K562 (cell line): ENCODE results near the gene WDR20. TPM values are rescaled to one million over a fixed set of nuclear protein-coding genes. Genes with fewer than 3 reads are reported as not detected.
A peak's percentile ranks its signal among the peaks of the same experiment; 100 is the strongest.

Experiments used
- ATAC-seq: fragments of 200-7000 bp; cut with Tn5 transposase; 3 replicates; pipeline ENCODE4 v1.9.1; 2020; ENCODE audit warnings: moderate library complexity
- BruUV-seq: library from RNA; stranded (reverse); fragments of 400-500 nt; replicated peaks from 2 replicates; lab custom pipeline; 2021; lab: Mats Ljungman, UMichigan
- CTCF ChIA-PET: fragments of 300-600 bp; formaldehyde crosslinking; extraction: SDS; loops from one replicate; lab custom pipeline; 2021; ENCODE audit warnings: low intra/inter-chr PET ratio; lab: Yijun Ruan, JAX
- POLR2A ChIA-PET: fragments of 300-600, 350-650 bp; sonication (Branson Sonifier 250); formaldehyde crosslinking; extraction: SDS; loops from one replicate; lab custom pipeline; 2021; ENCODE audit warnings: antibody characterized with exemption, inconsistent platforms; lab: Yijun Ruan, JAX
- DNase-seq, 4 experiments: peaks; one replicate each; pipeline versions ENCODE4 v3.0.0 to v3.0.0-alpha.2; 2011 to 2018; ENCODE audit warnings: low spot score in 3 of 4, mixed read lengths in 3 of 4; ENCODE audit errors: extremely low read depth in 1 of 4
- FAIRE-seq: peaks from 2 replicates; lab custom pipeline; 2011; peaks lifted over from hg19 to GRCh38; lab: Jason Lieb, UNC
- H2AFZ ChIP-seq: 2 replicates; pipeline ENCODE4 v1.6.0; 2011; ENCODE audit warnings: low read depth, low read length, control low read depth, inconsistent platforms
- H3K27ac ChIP-seq: fragments of 200-600 bp; 3 replicates; pipeline ENCODE4 v1.8.0; 2011; ENCODE audit warnings: low read depth, mild to moderate bottlenecking, control low read depth, inconsistent platforms, low read length, moderate library complexity, mixed read lengths; ENCODE audit errors: extremely low read depth
- H3K27me3 ChIP-seq, 2 experiments: fragments of 300-600 bp in 1 of 2; 2 replicates in 1 of 2; 3 replicates in 1 of 2; pipeline versions ENCODE4 v1.6.0 to v1.8.0; 2011; ENCODE audit warnings: inconsistent platforms in 2 of 2, low read length in 2 of 2, mild to moderate bottlenecking in 1 of 2, mixed read lengths in 1 of 2, moderate library complexity in 1 of 2; ENCODE audit not compliant: control insufficient read depth in 2 of 2, insufficient read depth in 2 of 2
- H3K36me3 ChIP-seq: fragments of 300-600 bp; 3 replicates; pipeline ENCODE4 v1.8.0; 2011; ENCODE audit warnings: mild to moderate bottlenecking, low read length, inconsistent platforms; ENCODE audit not compliant: control insufficient read depth, insufficient read depth
- H3K4me1 ChIP-seq, 2 experiments: fragments of 200-600 bp in 1 of 2; replicated peaks in 1 of 2; 2 replicates in 1 of 2; 3 replicates in 1 of 2; pipeline versions ENCODE4 v1.5.1 to v1.8.0; 2011; ENCODE audit warnings: inconsistent platforms in 2 of 2, low read length in 2 of 2, mild to moderate bottlenecking in 1 of 2, mixed read lengths in 1 of 2, moderate library complexity in 1 of 2; ENCODE audit not compliant: control insufficient read depth in 2 of 2, insufficient read depth in 2 of 2
- H3K4me2 ChIP-seq: 2 replicates; pipeline ENCODE4 v1.6.1; 2011; ENCODE audit warnings: low read length, control low read depth, inconsistent platforms, mixed read lengths; ENCODE audit not compliant: insufficient read depth
- H3K4me3 ChIP-seq: fragments of 200-600 bp; sonication (generic), shearing (Covaris generic); 2 replicates; pipeline ENCODE4 v1.5.1; 2016; ENCODE audit warnings: control low read depth, inconsistent platforms
- H3K79me2 ChIP-seq: fragments of 200-600 bp; 3 replicates; pipeline ENCODE4 v1.8.0; 2011; ENCODE audit warnings: low read length, inconsistent platforms; ENCODE audit not compliant: control insufficient read depth, insufficient read depth
- H3K9ac ChIP-seq, 2 experiments: 2 replicates each; pipeline versions ENCODE4 v1.6.0 to v1.6.1; 2011; ENCODE audit warnings: low read depth in 2 of 2, low read length in 2 of 2, control low read depth in 1 of 2, inconsistent platforms in 1 of 2, mild to moderate bottlenecking in 1 of 2, mixed read lengths in 1 of 2; ENCODE audit not compliant: insufficient read depth in 1 of 2
- H3K9me1 ChIP-seq: one replicate; pipeline ENCODE4 v1.6.0; 2011; ENCODE audit warnings: inconsistent platforms, mild to moderate bottlenecking, low read length, moderate library complexity; ENCODE audit not compliant: control insufficient read depth, insufficient read depth
- H3K9me3 ChIP-seq: replicated peaks from 2 replicates; pipeline ENCODE4 v1.5.1; 2011; ENCODE audit warnings: low read depth, low read length, inconsistent platforms; ENCODE audit not compliant: control insufficient read depth, insufficient read depth
- H4K20me1 ChIP-seq: replicated peaks from 2 replicates; pipeline ENCODE4 v1.6.1; 2011; ENCODE audit warnings: low read length, inconsistent platforms, mixed read lengths; ENCODE audit not compliant: control insufficient read depth, insufficient read depth
- ELF2 ChIP-seq: fragments of 250-450 bp; sonication (Bioruptor Pico); IDR thresholded peaks from 2 replicates; pipeline ENCODE4 v1.5.0; 2021; ENCODE audit warnings: mild to moderate bottlenecking
- ESRRA ChIP-seq: fragments of 450-650 bp; IDR thresholded peaks from 2 replicates; pipeline ENCODE4 v1.6.1; 2014; ENCODE audit warnings: low read depth, mild to moderate bottlenecking, moderate library complexity, borderline replicate concordance
- EZH2 ChIP-seq: IDR thresholded peaks from 2 replicates; pipeline ENCODE4 v1.6.1; 2012; ENCODE audit warnings: low read depth, mild to moderate bottlenecking, inconsistent platforms, low read length, borderline replicate concordance
- NCOA1 ChIP-seq: fragments of 450-650 bp; IDR thresholded peaks from 2 replicates; pipeline ENCODE4 v1.6.1; 2016; ENCODE audit warnings: low read depth
- NFIC ChIP-seq: fragments of 450-650 bp; IDR thresholded peaks from 2 replicates; pipeline ENCODE4 v1.6.1; 2017; ENCODE audit warnings: mild to moderate bottlenecking, inconsistent platforms
- NUFIP1 ChIP-seq: fragments of 450-650 bp; IDR thresholded peaks from 2 replicates; pipeline ENCODE4 v1.6.1; 2018; ENCODE audit not compliant: partially characterized antibody
- RAD21 ChIP-seq, 2 experiments: fragments of 250-450 bp in 1 of 2; fragments of 450-650 bp in 1 of 2; sonication (Bioruptor Pico) in 1 of 2; formaldehyde crosslinking in 1 of 2; IDR thresholded peaks in 1 of 2; conservative IDR thresholded peaks in 1 of 2; 2 replicates each; pipeline versions ENCODE4 v1.4.0 to v1.8.0; 2020 to 2022; ENCODE audit warnings: mild to moderate bottlenecking in 2 of 2, moderate library complexity in 1 of 2
- RBFOX2 ChIP-seq: fragments of 200-400 bp; formaldehyde crosslinking; IDR thresholded peaks from 2 replicates; pipeline ENCODE4 v1.6.1; 2017; ENCODE audit warnings: low read depth, mild to moderate bottlenecking, low read length, moderate library complexity
- SNIP1 ChIP-seq: fragments of 450-650 bp; IDR thresholded peaks from 2 replicates; pipeline ENCODE4 v1.7.1; 2017; ENCODE audit warnings: low read depth, mild to moderate bottlenecking
- ZNF239 ChIP-seq: fragments of 250-450 bp; sonication (Bioruptor Pico); IDR thresholded peaks from 2 replicates; pipeline ENCODE4 v1.4.0; 2020; ENCODE audit warnings: mild to moderate bottlenecking
- ZNF436 ChIP-seq: fragments of 250-450, 450-650 bp; sonication (Bioruptor Pico); formaldehyde crosslinking; IDR thresholded peaks from 2 replicates; pipeline ENCODE4 v1.7.0; 2020; ENCODE audit warnings: mild to moderate bottlenecking
- WGBS: fragments of 100-300 bp; shearing (Covaris generic); methylation state at CpG from one replicate; pipeline ENCODE4 v1.1.6; 2016; ENCODE audit warnings: low coverage, mixed read lengths; ENCODE audit not compliant: insufficient coverage; ENCODE audit errors: missing lambda C conversion rate; 5-methylcytosine and 5-hydroxymethylcytosine counted together
- in situ Hi-C: fragments of 300-500 bp; cut with MboI; formaldehyde crosslinking; loops from 4 replicates; pipeline ENCODE4 v1.15.0; 2018; ENCODE audit warnings: inconsistent platforms, mixed read lengths
- intact Hi-C: fragments of 100-400 bp; cut with micrococcal nuclease; formaldehyde crosslinking; loops from 2 replicates; pipeline ENCODE4 v1.14.2; 2022
- polyA plus RNA-seq, 8 experiments: library from polyadenylated mRNA; depleted of rRNA in 4 of 8; stranded (reverse) in 5 of 8; unstranded in 3 of 8; fragments of >200 nt; fragmentation: Nextera tagmentation in 2 of 8; fragmentation: Illumina TruSeq in 1 of 8; extraction: Ambion mirVana in 2 of 8; extraction: Trizol in 1 of 8; gene quantifications; 2 replicates each; pipeline versions ENCODE4 v1.2.1 to v1.2.3, GENCODE V29; 2011 to 2014; ENCODE audit warnings: inconsistent platforms in 1 of 8, missing spikeins in 1 of 8
- total RNA-seq, 7 experiments: library from RNA; depleted of rRNA in 6 of 7; stranded (reverse); fragments of >200 nt in 6 of 7; fragmentation: Illumina TruSeq in 2 of 7; extraction: Trizol in 2 of 7; gene quantifications; 2 replicates each; pipeline versions ENCODE4 v1.2.1 to v1.2.3, GENCODE V29; 2011 to 2021; ENCODE audit warnings: low replicate concordance in 1 of 7
- TF ChIP-seq, protein P1 (sequence below): fragments of 250-450 bp; sonication (Bioruptor Pico); IDR thresholded peaks from 2 replicates; pipeline ENCODE4 v1.4.0; 2020; ENCODE audit warnings: mild to moderate bottlenecking, moderate library complexity, borderline replicate concordance
- TF ChIP-seq, protein P2 (sequence below): fragments of 450-650 bp; formaldehyde crosslinking; IDR thresholded peaks from 2 replicates; pipeline ENCODE4 v1.4.0; 2020; ENCODE audit warnings: mild to moderate bottlenecking, mixed read lengths

Gene WDR20
- total and polyA plus RNA-seq, 9 of the 15 experiments (the other 6 are each of a cell fraction or from before 2014, with no cell fraction given) = 7.0 to 15.3 (median 11.8) TPM

DNA sequence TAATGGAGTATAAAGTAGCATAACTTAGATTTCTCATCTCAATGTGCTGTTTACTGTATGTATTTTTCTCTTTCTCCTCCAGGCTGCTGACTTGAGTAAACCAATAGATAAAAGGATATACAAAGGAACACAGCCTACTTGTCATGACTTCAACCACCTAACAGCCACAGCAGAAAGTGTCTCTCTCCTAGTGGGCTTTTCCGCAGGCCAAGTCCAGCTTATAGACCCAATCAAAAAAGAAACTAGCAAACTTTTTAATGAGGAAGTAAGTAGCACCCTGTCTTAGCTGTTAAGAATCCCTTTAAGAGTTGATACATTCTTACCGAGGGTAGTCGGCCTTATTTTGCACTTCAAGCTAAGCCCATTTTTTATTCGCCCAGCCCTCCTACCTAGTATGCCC, 55.2 kb downstream of the WDR20 start (continued):
- TF ChIP-seq, protein P1, sequence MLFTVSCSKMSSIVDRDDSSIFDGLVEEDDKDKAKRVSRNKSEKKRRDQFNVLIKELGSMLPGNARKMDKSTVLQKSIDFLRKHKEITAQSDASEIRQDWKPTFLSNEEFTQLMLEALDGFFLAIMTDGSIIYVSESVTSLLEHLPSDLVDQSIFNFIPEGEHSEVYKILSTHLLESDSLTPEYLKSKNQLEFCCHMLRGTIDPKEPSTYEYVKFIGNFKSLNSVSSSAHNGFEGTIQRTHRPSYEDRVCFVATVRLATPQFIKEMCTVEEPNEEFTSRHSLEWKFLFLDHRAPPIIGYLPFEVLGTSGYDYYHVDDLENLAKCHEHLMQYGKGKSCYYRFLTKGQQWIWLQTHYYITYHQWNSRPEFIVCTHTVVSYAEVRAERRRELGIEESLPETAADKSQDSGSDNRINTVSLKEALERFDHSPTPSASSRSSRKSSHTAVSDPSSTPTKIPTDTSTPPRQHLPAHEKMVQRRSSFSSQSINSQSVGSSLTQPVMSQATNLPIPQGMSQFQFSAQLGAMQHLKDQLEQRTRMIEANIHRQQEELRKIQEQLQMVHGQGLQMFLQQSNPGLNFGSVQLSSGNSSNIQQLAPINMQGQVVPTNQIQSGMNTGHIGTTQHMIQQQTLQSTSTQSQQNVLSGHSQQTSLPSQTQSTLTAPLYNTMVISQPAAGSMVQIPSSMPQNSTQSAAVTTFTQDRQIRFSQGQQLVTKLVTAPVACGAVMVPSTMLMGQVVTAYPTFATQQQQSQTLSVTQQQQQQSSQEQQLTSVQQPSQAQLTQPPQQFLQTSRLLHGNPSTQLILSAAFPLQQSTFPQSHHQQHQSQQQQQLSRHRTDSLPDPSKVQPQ = no peak
- TF ChIP-seq SNIP1 (no peak), RBFOX2 (no peak), NFIC (no peak), EZH2 (no peak)

DNA sequence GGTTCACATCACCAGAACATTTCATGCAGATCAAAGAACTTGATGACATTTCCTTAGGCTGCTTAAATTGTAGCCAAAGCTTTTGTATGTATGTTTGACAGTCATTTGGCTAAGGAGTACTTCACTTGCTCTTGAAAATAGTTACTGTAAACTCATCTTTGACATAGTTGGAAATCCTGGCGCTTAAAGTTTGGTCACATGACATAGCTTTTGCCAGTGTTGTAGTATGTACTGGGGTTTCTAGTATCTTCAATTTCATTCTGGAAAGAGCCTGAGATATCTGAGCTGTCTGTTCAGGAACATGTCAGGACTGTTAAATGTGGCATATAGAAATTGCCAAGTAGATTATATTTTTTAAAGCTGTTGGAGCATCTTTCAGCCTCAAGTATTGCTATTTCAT, 55.7 kb downstream of the WDR20 start:
- H4K20me1 ChIP-seq = peaks cover 7% of the 10 kb centered on the region; the same call in 1 of the 2 replicates
- no peak for FAIRE-seq

More for the DNA sequence above, 55.7 kb downstream of the WDR20 start:
- no peaks in the 10 kb centered on the region for H3K9me3 ChIP-seq
- H3K79me2 ChIP-seq = peaks cover 20% of the 10 kb centered on the region
- no peak for TF ChIP-seq NUFIP1
- TF ChIP-seq ZNF239 (CRISPR knock-in tag) = no peak
- TF ChIP-seq, protein P2, sequence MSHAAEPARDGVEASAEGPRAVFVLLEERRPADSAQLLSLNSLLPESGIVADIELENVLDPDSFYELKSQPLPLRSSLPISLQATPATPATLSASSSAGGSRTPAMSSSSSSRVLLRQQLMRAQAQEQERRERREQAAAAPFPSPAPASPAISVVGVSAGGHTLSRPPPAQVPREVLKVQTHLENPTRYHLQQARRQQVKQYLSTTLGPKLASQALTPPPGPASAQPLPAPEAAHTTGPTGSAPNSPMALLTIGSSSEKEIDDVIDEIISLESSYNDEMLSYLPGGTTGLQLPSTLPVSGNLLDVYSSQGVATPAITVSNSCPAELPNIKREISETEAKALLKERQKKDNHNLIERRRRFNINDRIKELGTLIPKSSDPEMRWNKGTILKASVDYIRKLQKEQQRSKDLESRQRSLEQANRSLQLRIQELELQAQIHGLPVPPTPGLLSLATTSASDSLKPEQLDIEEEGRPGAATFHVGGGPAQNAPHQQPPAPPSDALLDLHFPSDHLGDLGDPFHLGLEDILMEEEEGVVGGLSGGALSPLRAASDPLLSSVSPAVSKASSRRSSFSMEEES (CRISPR knock-in tag) = peak; percentile 66
- no peak for TF ChIP-seq NCOA1
- TF ChIP-seq RAD21 (CRISPR knock-in tag; conservative IDR thresholded peaks at IDR 0.05 in 1 of 2, IDR thresholded peaks at IDR 0.05 in 1 of 2) = no peak
- no peak for TF ChIP-seq ELF2 (CRISPR knock-in tag)
- no peak for TF ChIP-seq ESRRA
- no peak for TF ChIP-seq ZNF436 (CRISPR knock-in tag)
- TF ChIP-seq, all 486 proteins: peak for 1
- peaks cover 39% of the 10 kb centered on the region; the same call in 2 of the 3 replicates for H3K36me3 ChIP-seq
- H3K4me1 ChIP-seq = peaks cover 3 to 4% of the 10 kb centered on the region in 2 experiments; a peak in 2 of 5 replicates
- H3K9me1 ChIP-seq = no peaks in the 10 kb centered on the region
- H2AFZ ChIP-seq = no peak overlapping the region
- BruUV-seq = no TSS peak
- POLR2A ChIA-PET = no interaction called here
- intact Hi-C loops = no loop called here
- no peak overlapping the region for H3K4me3 ChIP-seq
- no peak for ATAC-seq
- no peak overlapping the region for H3K4me2 ChIP-seq
- in situ Hi-C loops = no loop called here
- no peak for DNase-seq
- H3K27ac ChIP-seq = no peak overlapping the region
- CTCF ChIA-PET = no interaction called here
- 91% methylated on average over 1 of the region's 1 CpG for WGBS
- H3K9ac ChIP-seq = no peak overlapping the region
- H3K27me3 ChIP-seq = no peaks in the 10 kb centered on the region
